Loucy (cell line): ENCODE data around the gene ALDH1A2.

ENCODE experiments used
- H2AFZ ChIP-seq: fragments of 200-600 bp; sonication (generic); 2 replicates; pipeline ENCODE4 v1.6.0; 2016; ENCODE audit warnings: antibody characterized with exemption, mild to moderate bottlenecking, low read length, moderate library complexity
- H3F3A ChIP-seq: fragments of 200-600 bp; 2 replicates; pipeline ENCODE4 v1.6.0; 2016; ENCODE audit warnings: antibody characterized with exemption, low read depth, mild to moderate bottlenecking
- H3K27me3 ChIP-seq: fragments of 200-600 bp; sonication (generic); 2 replicates; pipeline ENCODE4 v1.6.1; 2014; ENCODE audit warnings: low read length, mild to moderate bottlenecking; ENCODE audit not compliant: insufficient read depth, poor library complexity, severe bottlenecking
- H3K36me3 ChIP-seq: fragments of 200-600 bp; sonication (generic); 2 replicates; pipeline ENCODE4 v1.6.1; 2016; ENCODE audit warnings: low read length; ENCODE audit not compliant: insufficient read depth
- H3K4me1 ChIP-seq: fragments of 200-600 bp; sonication (generic); 2 replicates; pipeline ENCODE4 v1.5.1; 2014; ENCODE audit warnings: low read length, mild to moderate bottlenecking; ENCODE audit not compliant: insufficient read depth, poor library complexity, severe bottlenecking
- H3K4me2 ChIP-seq: fragments of 200-600 bp; sonication (generic); 2 replicates; pipeline ENCODE4 v1.6.0; 2014; ENCODE audit warnings: antibody characterized with exemption, low read length, low read depth, mild to moderate bottlenecking; ENCODE audit not compliant: poor library complexity, severe bottlenecking
- H3K4me3 ChIP-seq: fragments of 200-600 bp; sonication (generic); 2 replicates; pipeline ENCODE4 v1.5.1; 2014; ENCODE audit warnings: low read length, mild to moderate bottlenecking, mixed read lengths; ENCODE audit not compliant: poor library complexity, severe bottlenecking
- H3K79me2 ChIP-seq: fragments of 200-600 bp; sonication (generic); 2 replicates; pipeline ENCODE4 v1.6.1; 2014; ENCODE audit warnings: low read length; ENCODE audit not compliant: insufficient read depth
- H3K9ac ChIP-seq: fragments of 200-600 bp; sonication (generic); 2 replicates; pipeline ENCODE4 v1.6.0; 2014; ENCODE audit warnings: mild to moderate bottlenecking, low read depth, low read length, moderate library complexity; ENCODE audit not compliant: poor library complexity, severe bottlenecking
- H3K9me2 ChIP-seq: fragments of 200-600 bp; sonication (generic); replicated peaks from 2 replicates; pipeline ENCODE4 v1.6.1; 2016; ENCODE audit warnings: low read depth, low read length, mixed read lengths
- H3K9me3 ChIP-seq: fragments of 200-600 bp; sonication (generic); 2 replicates; pipeline ENCODE4 v1.6.1; 2014; ENCODE audit warnings: mild to moderate bottlenecking, antibody characterized with exemption, low read length, low read depth; ENCODE audit not compliant: insufficient read depth
- H4K20me1 ChIP-seq: fragments of 200-600 bp; sonication (generic); 2 replicates; pipeline ENCODE4 v1.6.0; 2014; ENCODE audit warnings: antibody characterized with exemption, low read length, mild to moderate bottlenecking; ENCODE audit not compliant: insufficient read depth, poor library complexity, severe bottlenecking
- EZH2phosphoT487 ChIP-seq: fragments of 200-600 bp; IDR thresholded peaks from 2 replicates; pipeline ENCODE4 v1.6.1; 2018; ENCODE audit warnings: antibody characterized with exemption, mild to moderate bottlenecking, moderate library complexity, borderline replicate concordance
- TF ChIP-seq, protein P1 (sequence below): fragments of 200-600 bp; sonication (generic); conservative IDR thresholded peaks from 2 replicates; pipeline ENCODE4 v1.5.1; 2014; ENCODE audit warnings: mild to moderate bottlenecking, antibody characterized with exemption, low read length

The ALDH1A2 gene

DNA sequence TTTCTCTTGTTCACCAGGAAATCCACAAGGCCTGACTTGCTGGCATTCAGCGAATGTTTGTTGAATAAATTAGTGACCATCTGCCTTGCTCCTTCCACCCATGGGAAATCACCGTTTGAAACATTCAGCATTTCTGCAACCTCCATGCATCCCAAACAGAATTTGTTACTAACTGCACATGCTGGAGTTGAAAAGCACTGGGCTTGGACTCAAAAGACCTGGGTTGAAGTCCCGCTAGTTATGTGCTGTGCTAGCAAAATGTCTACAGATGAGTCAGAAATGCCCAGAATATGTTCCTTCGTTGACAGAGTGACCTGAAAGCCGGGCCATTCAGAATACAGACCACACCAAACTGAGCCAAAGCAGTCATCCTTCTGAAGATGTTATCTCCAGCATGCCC lies 144.6 kb downstream of the ALDH1A2 start:
- H4K20me1 ChIP-seq, result no peaks in the 10 kb centered on the region
- H3K79me2 ChIP-seq, result no peaks in the 10 kb centered on the region
- no peak for TF ChIP-seq EZH2phosphoT487
- TF ChIP-seq, protein P1, sequence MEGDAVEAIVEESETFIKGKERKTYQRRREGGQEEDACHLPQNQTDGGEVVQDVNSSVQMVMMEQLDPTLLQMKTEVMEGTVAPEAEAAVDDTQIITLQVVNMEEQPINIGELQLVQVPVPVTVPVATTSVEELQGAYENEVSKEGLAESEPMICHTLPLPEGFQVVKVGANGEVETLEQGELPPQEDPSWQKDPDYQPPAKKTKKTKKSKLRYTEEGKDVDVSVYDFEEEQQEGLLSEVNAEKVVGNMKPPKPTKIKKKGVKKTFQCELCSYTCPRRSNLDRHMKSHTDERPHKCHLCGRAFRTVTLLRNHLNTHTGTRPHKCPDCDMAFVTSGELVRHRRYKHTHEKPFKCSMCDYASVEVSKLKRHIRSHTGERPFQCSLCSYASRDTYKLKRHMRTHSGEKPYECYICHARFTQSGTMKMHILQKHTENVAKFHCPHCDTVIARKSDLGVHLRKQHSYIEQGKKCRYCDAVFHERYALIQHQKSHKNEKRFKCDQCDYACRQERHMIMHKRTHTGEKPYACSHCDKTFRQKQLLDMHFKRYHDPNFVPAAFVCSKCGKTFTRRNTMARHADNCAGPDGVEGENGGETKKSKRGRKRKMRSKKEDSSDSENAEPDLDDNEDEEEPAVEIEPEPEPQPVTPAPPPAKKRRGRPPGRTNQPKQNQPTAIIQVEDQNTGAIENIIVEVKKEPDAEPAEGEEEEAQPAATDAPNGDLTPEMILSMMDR, result no peak
- H3K9me2 ChIP-seq, result no peaks in the 10 kb centered on the region
- H3K9me3 ChIP-seq, result no peaks in the 10 kb centered on the region
- no peak overlapping the region for H3K4me2 ChIP-seq
- H3F3A ChIP-seq, result no peaks in the 10 kb centered on the region
- no peak overlapping the region for H3K4me3 ChIP-seq
- no peaks in the 10 kb centered on the region for H3K27me3 ChIP-seq
- H2AFZ ChIP-seq, result no peak overlapping the region
- H3K4me1 ChIP-seq, result peaks cover 4% of the 10 kb centered on the region
- no peaks in the 10 kb centered on the region for H3K36me3 ChIP-seq
- H3K9ac ChIP-seq, result no peak overlapping the region

DNA sequence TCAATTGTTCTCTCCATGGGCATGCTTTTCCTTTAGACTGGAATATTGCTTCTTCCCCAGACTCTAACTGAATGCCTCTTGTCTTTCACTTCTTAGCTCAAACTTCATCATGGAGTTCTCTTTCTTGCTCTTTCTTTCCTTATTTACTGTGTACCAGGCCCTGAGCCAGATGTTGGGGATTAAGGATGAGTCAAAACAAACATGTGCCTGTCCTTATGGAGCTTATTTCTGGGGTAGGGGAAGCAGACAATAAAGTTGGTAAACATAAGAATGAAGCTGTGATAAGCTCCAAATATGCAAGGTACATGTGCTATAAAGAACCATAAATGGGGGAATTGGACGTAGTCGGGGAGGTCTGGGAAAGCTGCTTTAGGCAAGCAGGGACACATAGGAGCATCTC lies 145.8 kb downstream of the ALDH1A2 start:
- H3K79me2 ChIP-seq, result no peaks in the 10 kb centered on the region

DNA sequence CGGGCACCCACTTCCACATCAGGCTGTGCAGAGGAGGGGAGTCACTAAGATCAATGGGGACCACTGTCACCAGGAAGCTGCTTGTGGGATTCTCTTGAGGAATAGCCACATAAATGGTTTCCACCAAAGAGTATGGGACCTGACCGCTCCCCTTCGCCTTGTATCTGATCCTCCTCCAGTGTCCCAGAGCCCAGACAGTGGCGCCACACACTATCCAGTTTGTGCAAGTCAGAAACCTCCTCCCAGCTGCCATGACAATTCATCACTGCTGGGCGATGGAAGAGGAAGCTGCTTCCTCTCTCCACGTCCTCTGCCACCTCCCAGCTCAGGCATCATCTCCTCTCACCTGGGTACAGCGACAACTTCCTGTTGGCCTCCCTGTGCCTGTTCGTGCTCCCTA lies 147.5 kb downstream of the ALDH1A2 start:
- H3K27me3 ChIP-seq, result no peaks in the 10 kb centered on the region

More for the DNA sequence above, 145.8 kb downstream of the ALDH1A2 start:
- TF ChIP-seq, protein P1, result no peak
- TF ChIP-seq EZH2phosphoT487, result no peak
- Histone ChIP-seq H3K9me3 (no peaks in the 10 kb centered on the region), H2AFZ (no peak overlapping the region), H3K9me2 (no peaks in the 10 kb centered on the region), H4K20me1 (no peaks in the 10 kb centered on the region), H3K4me2 (no peak overlapping the region), H3K4me1 (peaks cover 15% of the 10 kb centered on the region), H3K9ac (no peak overlapping the region), H3K4me3 (no peak overlapping the region), H3F3A (peaks cover 2% of the 10 kb centered on the region; the same call in 1 of the 2 replicates), H3K36me3 (no peaks in the 10 kb centered on the region), H3K27me3 (no peaks in the 10 kb centered on the region)

More for the DNA sequence above, 147.5 kb downstream of the ALDH1A2 start:
- no peaks in the 10 kb centered on the region for H3K36me3 ChIP-seq
- TF ChIP-seq, protein P1, result no peak
- TF ChIP-seq EZH2phosphoT487, result no peak
- no peaks in the 10 kb centered on the region for H3K79me2 ChIP-seq
- no peaks in the 10 kb centered on the region for H4K20me1 ChIP-seq
- no peak overlapping the region for H3K9ac ChIP-seq
- no peak overlapping the region for H3K4me2 ChIP-seq
- no peak overlapping the region for H2AFZ ChIP-seq
- H3F3A ChIP-seq, result peaks cover 7% of the 10 kb centered on the region; the same call in 1 of the 2 replicates
- H3K9me3 ChIP-seq, result no peaks in the 10 kb centered on the region
- H3K4me1 ChIP-seq, result peaks cover 27% of the 10 kb centered on the region
- H3K9me2 ChIP-seq, result no peaks in the 10 kb centered on the region
- H3K4me3 ChIP-seq, result no peak overlapping the region
